SU-DHL-6 (cell line): ENCODE results near the gene SDC3.

Source experiments
- H2AFZ ChIP-seq: fragments of 200-600 bp; sonication (generic); 2 replicates; pipeline ENCODE4 v1.6.1; 2014; ENCODE audit warnings: low read depth, mild to moderate bottlenecking, moderate library complexity, mixed read lengths, antibody characterized with exemption, low read length; ENCODE audit not compliant: severe bottlenecking
- H3F3A ChIP-seq: fragments of 200-600 bp; shearing (Covaris generic); 2 replicates; pipeline ENCODE4 v1.6.0; 2016; ENCODE audit warnings: antibody characterized with exemption, mild to moderate bottlenecking; ENCODE audit not compliant: insufficient read depth
- H3K27ac ChIP-seq: fragments of 200-600 bp; sonication (generic); 2 replicates; pipeline ENCODE4 v1.5.1; 2016; ENCODE audit warnings: low read depth, mild to moderate bottlenecking, low read length, moderate library complexity, mixed read lengths
- H3K27me3 ChIP-seq: fragments of 200-600 bp; sonication (generic), shearing (Covaris generic); 2 replicates; pipeline ENCODE4 v1.6.0; 2014; ENCODE audit warnings: mild to moderate bottlenecking, low read length
- H3K36me3 ChIP-seq: fragments of 200-600 bp; sonication (generic); 2 replicates; pipeline ENCODE4 v1.6.1; 2014; ENCODE audit warnings: mild to moderate bottlenecking, low read length, mixed read lengths
- H3K4me2 ChIP-seq: fragments of 300-600, 200-600 bp; shearing (Covaris generic), sonication (generic); 2 replicates; pipeline ENCODE4 v1.6.0; 2014; ENCODE audit warnings: low read length, low read depth, mild to moderate bottlenecking; ENCODE audit not compliant: poor library complexity, severe bottlenecking
- H3K4me3 ChIP-seq: fragments of 200-600 bp; sonication (generic); 2 replicates; pipeline ENCODE4 v1.5.1; 2014; ENCODE audit warnings: antibody characterized with exemption, low read length, mild to moderate bottlenecking, mixed read lengths; ENCODE audit not compliant: insufficient read depth, poor library complexity, severe bottlenecking
- H3K79me2 ChIP-seq: fragments of 200-600 bp; sonication (generic); 2 replicates; pipeline ENCODE4 v1.6.1; 2014; ENCODE audit warnings: mild to moderate bottlenecking, low read length, moderate library complexity; ENCODE audit not compliant: insufficient read depth
- H3K9ac ChIP-seq: fragments of 200-600 bp; sonication (generic); 2 replicates; pipeline ENCODE4 v1.7.0; 2014; ENCODE audit warnings: mild to moderate bottlenecking, low read length
- H3K9me2 ChIP-seq: fragments of 200-600 bp; sonication (generic); replicated peaks from 2 replicates; pipeline ENCODE4 v1.6.1; 2014; ENCODE audit warnings: low read length; ENCODE audit not compliant: insufficient read depth
- H3K9me3 ChIP-seq: fragments of 200-600 bp; sonication (generic); 2 replicates; pipeline ENCODE4 v1.6.1; 2014; ENCODE audit warnings: low read length, mixed read lengths; ENCODE audit not compliant: insufficient read depth
- H4K20me1 ChIP-seq: fragments of 200-600 bp; sonication (generic); 2 replicates; pipeline ENCODE4 v1.6.1; 2014; ENCODE audit warnings: low read depth, mild to moderate bottlenecking, antibody characterized with exemption, low read length, moderate library complexity, mixed read lengths
- EZH2phosphoT487 ChIP-seq: fragments of 200-600 bp; sonication (generic), shearing (Covaris generic); conservative IDR thresholded peaks from 2 replicates; pipeline ENCODE4 v1.6.1; 2018; ENCODE audit warnings: mild to moderate bottlenecking, antibody characterized with exemption, low read length, moderate library complexity, mixed read lengths
- TF ChIP-seq, protein P1 (sequence below): fragments of 200-600 bp; sonication (generic); IDR thresholded peaks from one replicate; pipeline ENCODE4 v1.5.1; 2017; ENCODE audit warnings: antibody characterized with exemption, mild to moderate bottlenecking, low read length, moderate library complexity; ENCODE audit not compliant: insufficient read depth, poor library complexity, severe bottlenecking

Gene SDC3

DNA sequence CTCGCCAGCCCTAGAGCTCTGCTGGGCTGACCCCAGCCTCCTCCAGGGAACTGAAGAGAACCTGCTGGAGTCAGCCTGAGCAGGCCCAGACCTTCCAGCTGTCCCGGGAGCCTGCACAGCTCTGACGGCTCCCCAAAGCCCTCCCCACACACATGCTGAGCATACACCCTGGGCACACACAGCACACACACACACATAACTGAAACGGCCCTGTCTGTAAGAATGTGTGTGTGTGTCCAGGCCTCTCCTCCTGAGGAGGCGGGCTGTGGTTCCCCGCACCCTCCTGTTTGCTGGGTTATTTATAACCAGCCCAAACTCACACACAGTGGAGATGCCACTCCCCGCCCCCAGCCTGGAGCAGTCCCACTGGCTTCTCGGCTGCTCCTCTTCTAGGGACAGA is 20.2 kb downstream of the SDC3 start:
- Histone ChIP-seq H3K79me2 (no peaks in the 10 kb centered on the region), H3K4me3 (no peak overlapping the region), H2AFZ (no peak overlapping the region), H4K20me1 (no peaks in the 10 kb centered on the region), H3K27ac (no peak overlapping the region), H3K27me3 (no peaks in the 10 kb centered on the region), H3K9me2 (no peaks in the 10 kb centered on the region), H3K9me3 (no peaks in the 10 kb centered on the region), H3K4me2 (no peak overlapping the region), H3K9ac (no peak overlapping the region), H3K36me3 (no peaks in the 10 kb centered on the region), H3F3A (no peaks in the 10 kb centered on the region)
- no peak for TF ChIP-seq EZH2phosphoT487
- TF ChIP-seq, protein P1, sequence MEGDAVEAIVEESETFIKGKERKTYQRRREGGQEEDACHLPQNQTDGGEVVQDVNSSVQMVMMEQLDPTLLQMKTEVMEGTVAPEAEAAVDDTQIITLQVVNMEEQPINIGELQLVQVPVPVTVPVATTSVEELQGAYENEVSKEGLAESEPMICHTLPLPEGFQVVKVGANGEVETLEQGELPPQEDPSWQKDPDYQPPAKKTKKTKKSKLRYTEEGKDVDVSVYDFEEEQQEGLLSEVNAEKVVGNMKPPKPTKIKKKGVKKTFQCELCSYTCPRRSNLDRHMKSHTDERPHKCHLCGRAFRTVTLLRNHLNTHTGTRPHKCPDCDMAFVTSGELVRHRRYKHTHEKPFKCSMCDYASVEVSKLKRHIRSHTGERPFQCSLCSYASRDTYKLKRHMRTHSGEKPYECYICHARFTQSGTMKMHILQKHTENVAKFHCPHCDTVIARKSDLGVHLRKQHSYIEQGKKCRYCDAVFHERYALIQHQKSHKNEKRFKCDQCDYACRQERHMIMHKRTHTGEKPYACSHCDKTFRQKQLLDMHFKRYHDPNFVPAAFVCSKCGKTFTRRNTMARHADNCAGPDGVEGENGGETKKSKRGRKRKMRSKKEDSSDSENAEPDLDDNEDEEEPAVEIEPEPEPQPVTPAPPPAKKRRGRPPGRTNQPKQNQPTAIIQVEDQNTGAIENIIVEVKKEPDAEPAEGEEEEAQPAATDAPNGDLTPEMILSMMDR: no peak

DNA sequence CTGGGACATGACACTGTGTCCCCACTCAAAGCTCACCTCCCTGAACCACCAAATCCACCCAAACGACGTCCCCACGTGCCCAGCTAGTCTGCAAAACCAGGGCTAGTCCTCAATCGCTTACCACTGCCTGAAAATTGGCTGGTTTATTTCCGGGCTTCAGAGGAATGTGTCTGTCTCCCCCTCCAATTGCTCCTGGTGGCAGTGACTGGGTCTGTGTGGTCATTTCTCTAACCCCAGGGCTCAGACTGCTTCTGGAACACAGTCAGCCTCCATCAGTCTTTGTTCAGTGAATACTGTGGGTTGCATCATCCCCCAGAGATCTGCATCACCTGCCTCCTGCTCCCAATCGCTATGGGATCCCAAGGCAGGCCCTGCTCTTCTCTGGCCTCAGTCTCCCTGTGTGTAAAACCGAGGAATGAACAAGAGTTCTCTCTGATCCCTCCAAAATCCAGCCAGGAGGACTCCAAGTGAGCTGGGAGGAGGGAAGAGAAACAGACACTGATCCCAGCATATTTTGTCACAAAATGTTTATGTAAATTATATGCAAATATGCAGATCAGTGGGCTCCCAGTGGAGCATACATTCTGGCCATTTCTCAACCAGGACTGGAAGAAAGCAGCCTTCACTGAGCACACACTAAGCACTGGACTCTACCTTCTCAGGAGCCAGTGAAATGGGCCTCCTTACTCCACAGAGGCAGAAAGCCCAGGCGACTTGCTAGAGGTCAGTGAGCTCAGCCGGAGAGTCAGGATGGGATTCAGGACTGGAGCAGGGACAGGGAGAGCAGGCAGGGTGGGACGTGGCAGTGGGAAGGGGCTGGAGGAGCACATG is 20.9 kb downstream of the SDC3 start:
- Histone ChIP-seq H3K4me3 (no peak overlapping the region), H3K9me3 (no peaks in the 10 kb centered on the region), H2AFZ (no peak overlapping the region), H3K27me3 (no peaks in the 10 kb centered on the region), H4K20me1 (no peaks in the 10 kb centered on the region), H3F3A (no peaks in the 10 kb centered on the region), H3K27ac (no peak overlapping the region), H3K4me2 (no peak overlapping the region), H3K9me2 (no peaks in the 10 kb centered on the region), H3K9ac (no peak overlapping the region), H3K36me3 (no peaks in the 10 kb centered on the region), H3K79me2 (no peaks in the 10 kb centered on the region)
- TF ChIP-seq, protein P1: no peak
- TF ChIP-seq EZH2phosphoT487: no peak

DNA sequence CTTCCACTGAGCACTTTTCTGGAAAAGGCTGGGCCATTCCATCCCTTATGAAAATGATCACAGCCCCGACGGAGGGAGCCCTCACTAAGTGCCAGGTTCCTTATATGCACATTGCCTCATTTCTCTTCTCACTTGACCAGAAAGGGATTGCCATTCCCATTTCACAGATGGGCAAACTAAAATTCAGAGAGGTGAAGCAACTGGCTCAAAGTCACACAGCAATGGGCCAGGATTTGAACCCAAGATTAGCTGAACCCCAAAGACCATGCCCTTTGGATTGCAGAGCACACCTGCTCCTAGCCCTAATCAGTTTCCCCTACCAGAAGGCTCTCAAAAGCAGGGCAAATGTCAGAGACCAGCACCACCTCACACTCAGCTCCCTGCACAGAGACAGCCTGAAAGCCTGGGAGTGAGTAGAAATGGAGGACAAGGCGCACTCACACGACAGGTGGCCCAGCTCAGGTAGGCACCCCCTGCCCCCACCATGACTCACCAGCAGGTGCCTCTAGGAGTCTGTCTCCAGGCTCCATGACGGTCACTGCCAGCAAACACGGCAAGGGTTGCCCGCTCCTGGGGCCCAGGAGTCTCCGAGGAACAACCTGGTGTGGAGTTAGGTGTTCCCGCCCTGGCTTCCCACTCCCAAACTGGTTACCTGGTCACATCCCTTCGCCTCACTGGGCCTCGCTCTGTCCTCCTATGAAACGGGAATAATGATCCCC is 21.7 kb downstream of the SDC3 start:
- Histone ChIP-seq H3K27ac (no peak overlapping the region), H3K9me2 (no peaks in the 10 kb centered on the region), H3K9ac (no peak overlapping the region), H3K4me2 (no peak overlapping the region), H3K79me2 (no peaks in the 10 kb centered on the region), H3F3A (no peaks in the 10 kb centered on the region), H2AFZ (no peak overlapping the region), H3K4me3 (no peak overlapping the region), H3K27me3 (no peaks in the 10 kb centered on the region), H4K20me1 (no peaks in the 10 kb centered on the region), H3K9me3 (no peaks in the 10 kb centered on the region), H3K36me3 (no peaks in the 10 kb centered on the region)
- TF ChIP-seq EZH2phosphoT487: no peak
- TF ChIP-seq, protein P1: no peak
